CD4-positive, alpha-beta memory T cell (primary cell): ENCODE results near the gene HPRT1. TPM values are rescaled to one million over a fixed set of nuclear protein-coding genes. Genes with fewer than 3 reads are reported as not detected.
"Not testable (repeated sequence)": the region's sequence is repeated elsewhere in the genome, so short reads cannot be mapped to it uniquely, and the experiment has no call there.

Source experiments
- CTCF ChIA-PET: fragments of 350-600 bp; sonication (Branson Sonifier 250); formaldehyde crosslinking; loops from one replicate; lab custom pipeline; 2021; ENCODE audit warnings: inconsistent platforms; ENCODE audit not compliant: partially characterized antibody; lab: Charles Lee
- POLR2A ChIA-PET: fragments of 350-600 bp; sonication (Branson Sonifier 250); formaldehyde crosslinking; loops from one replicate; lab custom pipeline; 2021; ENCODE audit not compliant: partially characterized antibody; lab: Charles Lee
- DNase-seq, 5 donors: peaks; one replicate each; pipeline versions ENCODE4 v3.0.0 to v3.0.0-alpha.2; 2020 to 2022; ENCODE audit warnings: mixed read lengths in 1 of 5
- H3K27ac ChIP-seq: one replicate; pipeline ENCODE4 v1.7.0; 2013; ENCODE audit warnings: low read depth, low read length
- H3K27me3 ChIP-seq: 2 replicates; pipeline ENCODE4 v1.7.0; 2013; ENCODE audit warnings: mild to moderate bottlenecking, low read length, moderate library complexity; ENCODE audit not compliant: insufficient read depth
- H3K36me3 ChIP-seq: 2 replicates; pipeline ENCODE4 v1.7.0; 2013; ENCODE audit warnings: mild to moderate bottlenecking, low read length, moderate library complexity; ENCODE audit not compliant: insufficient read depth
- H3K4me1 ChIP-seq: 2 replicates; pipeline ENCODE4 v1.7.0; 2013; ENCODE audit warnings: mild to moderate bottlenecking, low read length, moderate library complexity; ENCODE audit not compliant: insufficient read depth
- H3K4me3 ChIP-seq, 2 donors: one replicate each; pipeline ENCODE4 v1.7.0; 2013; ENCODE audit warnings: low read length in 2 of 2, mild to moderate bottlenecking in 1 of 2
- H3K9me3 ChIP-seq, 2 donors: one replicate each; pipeline ENCODE4 v1.7.0; 2013; ENCODE audit warnings: low read length in 2 of 2, control low read depth in 1 of 2; ENCODE audit not compliant: control insufficient read depth in 1 of 2
- H3K27ac Mint-ChIP-seq, 7 donors: one replicate each; pipeline ENCODE4 v1.8.0; 2020 to 2021; ENCODE audit warnings: mixed read lengths in 7 of 7, mild to moderate bottlenecking in 6 of 7, inconsistent platforms in 3 of 7, moderate library complexity in 3 of 7
- H3K27me3 Mint-ChIP-seq, 2 donors: one replicate each; pipeline ENCODE4 v1.8.0; 2020 to 2021; ENCODE audit warnings: mixed read lengths in 2 of 2
- H3K36me3 Mint-ChIP-seq, 2 donors: one replicate each; pipeline ENCODE4 v1.8.0; 2020 to 2021; ENCODE audit warnings: mixed read lengths in 2 of 2, inconsistent platforms in 1 of 2, mild to moderate bottlenecking in 1 of 2
- H3K4me1 Mint-ChIP-seq, 4 donors: one replicate each; pipeline ENCODE4 v1.8.0; 2020 to 2021; ENCODE audit warnings: mixed read lengths in 4 of 4, mild to moderate bottlenecking in 1 of 4
- H3K4me3 Mint-ChIP-seq, 8 donors: one replicate each; pipeline ENCODE4 v1.8.0; 2020 to 2021; ENCODE audit warnings: mixed read lengths in 8 of 8, mild to moderate bottlenecking in 7 of 8, moderate library complexity in 6 of 8, inconsistent platforms in 3 of 8
- H3K9me3 Mint-ChIP-seq, 8 donors: one replicate each; pipeline ENCODE4 v1.8.0; 2020 to 2021; ENCODE audit warnings: mixed read lengths in 8 of 8, mild to moderate bottlenecking in 5 of 8, inconsistent platforms in 3 of 8, moderate library complexity in 1 of 8
- intact Hi-C: fragments of 100-400 bp; cut with micrococcal nuclease; formaldehyde crosslinking; loops from one replicate; pipeline ENCODE4 v1.15.1; 2023
- polyA plus RNA-seq, 2 donors: library from polyadenylated mRNA; unstranded; fragments of 300-500 nt; fragmentation: Illumina TruSeq; gene quantifications; one replicate each; pipeline ENCODE4 v1.2.3, GENCODE V29; 2021
- total RNA-seq, 2 experiments: library from RNA; stranded (reverse); gene quantifications; one replicate each; pipeline ENCODE4 v1.2.3, GENCODE V29; 2021

Gene HPRT1
- total and polyA plus RNA-seq, 4 experiments from 2014 or later: 22.4 to 105 (median 44.6) TPM

- no peaks in the 10 kb centered on the region for H3K36me3 ChIP-seq
- Mint-ChIP-seq H3K36me3 (no peaks in the 10 kb centered on the region), H3K4me3 (peak overlapping the region; percentile 70 to 90 (median 85)), H3K9me3 (no peaks in the 10 kb centered on the region), H3K27me3 (no peaks in the 10 kb centered on the region), H3K27ac (peak overlapping the region in 5 of 7 donors; percentile 64 to 85 (median 79)), H3K4me1 (peaks cover 7 to 15% (median 9%) of the 10 kb centered on the region in 4 donors)
- peaks cover 13% of the 10 kb centered on the region for H3K4me1 ChIP-seq
- ChIA-PET POLR2A (no interaction called here), CTCF (no interaction called here)
- no peaks in the 10 kb centered on the region for H3K27me3 ChIP-seq
- intact Hi-C loops: no loop called here
- no peak overlapping the region for H3K27ac ChIP-seq
- peak overlapping the region in 1 of 2 donors; percentile 52 for H3K4me3 ChIP-seq
- no peak for DNase-seq
- no peaks in the 10 kb centered on the region for H3K9me3 ChIP-seq
Observed at GRCh38 chrX:134459683-134460004, 321 bp upstream of the HPRT1 start.

DNA sequence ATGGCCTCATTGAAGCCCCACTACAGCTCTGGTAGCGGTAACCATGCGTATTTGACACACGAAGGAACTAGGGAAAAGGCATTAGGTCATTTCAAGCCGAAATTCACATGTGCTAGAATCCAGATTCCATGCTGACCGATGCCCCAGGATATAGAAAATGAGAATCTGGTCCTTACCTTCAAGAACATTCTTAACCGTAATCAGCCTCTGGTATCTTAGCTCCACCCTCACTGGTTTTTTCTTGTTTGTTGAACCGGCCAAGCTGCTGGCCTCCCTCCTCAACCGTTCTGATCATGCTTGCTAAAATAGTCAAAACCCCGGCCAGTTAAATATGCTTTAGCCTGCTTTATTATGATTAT is 876 bp downstream of the HPRT1 start:
- ChIA-PET CTCF (no interaction called here), POLR2A (interaction anchor here (1.3 kb wide), 1 partner anchor 9 kb away, joined by 3 read pairs; no protein-coding TSS in a partner anchor)
- H3K27me3 Mint-ChIP-seq: no peaks in the 10 kb centered on the region
- Histone ChIP-seq H3K27ac (peak overlapping the region; percentile 72), H3K4me1 (peaks cover 13% of the 10 kb centered on the region), H3K27me3 (no peaks in the 10 kb centered on the region), H3K4me3 (peak overlapping the region in 1 of 2 donors; percentile 57), H3K36me3 (no peaks in the 10 kb centered on the region), H3K9me3 (no peaks in the 10 kb centered on the region)
- no peaks in the 10 kb centered on the region for H3K36me3 Mint-ChIP-seq
- H3K4me1 Mint-ChIP-seq: peaks cover 7 to 15% (median 9%) of the 10 kb centered on the region in 4 donors
- H3K27ac Mint-ChIP-seq: peak overlapping the region; percentile 80 to 91 (median 90)
- no peak for DNase-seq
- H3K9me3 Mint-ChIP-seq: no peaks in the 10 kb centered on the region
- intact Hi-C loops: no loop called here
- H3K4me3 Mint-ChIP-seq: peak overlapping the region; percentile 90 to 95 (median 93)

DNA sequence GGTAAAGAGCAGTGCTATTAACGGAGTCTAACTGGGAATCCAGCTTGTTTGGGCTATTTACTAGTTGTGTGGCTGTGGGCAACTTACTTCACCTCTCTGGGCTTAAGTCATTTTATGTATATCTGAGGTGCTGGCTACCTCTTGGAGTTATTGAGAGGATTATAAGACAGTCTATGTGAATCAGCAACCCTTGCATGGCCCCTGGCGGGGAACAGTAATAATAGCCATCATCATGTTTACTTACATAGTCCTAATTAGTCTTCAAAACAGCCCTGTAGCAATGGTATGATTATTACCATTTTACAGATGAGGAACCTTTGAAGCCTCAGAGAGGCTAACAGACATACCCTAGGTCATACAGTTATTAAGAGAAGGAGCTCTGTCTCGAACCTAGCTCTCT is 1.5 kb downstream of the HPRT1 start:
- no peaks in the 10 kb centered on the region for H3K9me3 Mint-ChIP-seq
- no peak for DNase-seq
- peak overlapping the region in 7 of 8 donors; percentile 11 to 95 (median 92) for H3K4me3 Mint-ChIP-seq
- Histone ChIP-seq H3K27ac (no peak overlapping the region), H3K4me1 (peaks cover 13% of the 10 kb centered on the region), H3K9me3 (no peaks in the 10 kb centered on the region), H3K4me3 (no peak overlapping the region), H3K27me3 (no peaks in the 10 kb centered on the region), H3K36me3 (no peaks in the 10 kb centered on the region)
- H3K27ac Mint-ChIP-seq: peak overlapping the region in 1 of 7 donors; percentile 80
- ChIA-PET POLR2A (interaction anchor here (1.3 kb wide), 1 partner anchor 9 kb away, joined by 3 read pairs; no protein-coding TSS in a partner anchor), CTCF (no interaction called here)
- no peaks in the 10 kb centered on the region for H3K27me3 Mint-ChIP-seq
- H3K36me3 Mint-ChIP-seq: no peaks in the 10 kb centered on the region
- H3K4me1 Mint-ChIP-seq: peaks cover 7 to 15% (median 9%) of the 10 kb centered on the region in 4 donors
- intact Hi-C loops: no loop called here

DNA sequence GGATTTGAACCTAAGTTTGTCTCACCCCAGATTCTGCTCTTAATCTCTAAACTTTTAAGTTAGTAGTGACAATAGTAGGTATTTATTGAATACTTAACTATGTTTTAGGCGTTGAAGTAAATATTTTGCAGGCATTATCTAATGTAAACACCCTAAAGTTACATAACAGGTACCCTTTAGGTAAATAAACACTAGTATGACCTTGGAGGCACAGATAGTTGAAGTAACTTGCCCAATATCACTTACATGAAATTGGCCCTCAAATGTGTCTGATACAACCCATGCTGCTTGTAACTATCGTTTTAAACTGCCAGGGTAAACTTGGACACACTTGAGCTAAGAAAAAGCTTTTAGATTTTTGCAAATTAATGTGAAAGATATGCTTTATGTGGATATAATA is 3.0 kb downstream of the HPRT1 start:
- CTCF ChIA-PET: no interaction called here
- no peak overlapping the region for H3K27ac Mint-ChIP-seq

GRCh38 chrX:134464453-134464852 is 4.5 kb downstream of the HPRT1 start:
- H3K27ac Mint-ChIP-seq, CTCF ChIA-PET, H3K9me3 ChIP-seq, H3K36me3 Mint-ChIP-seq, H3K9me3 Mint-ChIP-seq, H3K4me3 ChIP-seq, H3K27me3 ChIP-seq, DNase-seq, H3K27ac ChIP-seq, H3K36me3 ChIP-seq, H3K27me3 Mint-ChIP-seq, POLR2A ChIA-PET, intact Hi-C loops: not testable (repeated sequence)
- peaks cover 7 to 15% (median 10%) of the 10 kb centered on the region in 4 donors for H3K4me1 Mint-ChIP-seq
- peaks cover 12% of the 10 kb centered on the region for H3K4me1 ChIP-seq
- H3K4me3 Mint-ChIP-seq: peak overlapping the region in 1 of 8 donors; percentile 29

More for the DNA sequence above, 3.0 kb downstream of the HPRT1 start:
- H3K4me3 Mint-ChIP-seq: no peak overlapping the region
- Histone ChIP-seq H3K36me3 (no peaks in the 10 kb centered on the region), H3K9me3 (no peaks in the 10 kb centered on the region), H3K4me1 (peaks cover 13% of the 10 kb centered on the region), H3K4me3 (no peak overlapping the region), H3K27ac (no peak overlapping the region), H3K27me3 (no peaks in the 10 kb centered on the region)
- no peaks in the 10 kb centered on the region for H3K9me3 Mint-ChIP-seq
- H3K27me3 Mint-ChIP-seq: no peaks in the 10 kb centered on the region
- intact Hi-C loops: no loop called here
- no peak for DNase-seq
- H3K36me3 Mint-ChIP-seq: no peaks in the 10 kb centered on the region
- H3K4me1 Mint-ChIP-seq: peaks cover 7 to 15% (median 9%) of the 10 kb centered on the region in 4 donors
- POLR2A ChIA-PET: no interaction called here

- Histone ChIP-seq H3K9me3 (no peaks in the 10 kb centered on the region), H3K36me3 (no peaks in the 10 kb centered on the region), H3K4me1 (no peaks in the 10 kb centered on the region), H3K27me3 (no peaks in the 10 kb centered on the region), H3K27ac (no peak overlapping the region), H3K4me3 (no peak overlapping the region)
- ChIA-PET POLR2A (interaction anchor here (1.2 kb wide), 1 partner anchor 9 kb away, joined by 3 read pairs; no protein-coding TSS in a partner anchor), CTCF (no interaction called here)
- H3K4me3 Mint-ChIP-seq: no peak overlapping the region
- DNase-seq: no peak
- intact Hi-C loops: no loop called here
- H3K9me3 Mint-ChIP-seq: no peaks in the 10 kb centered on the region
- peaks cover 0 to 2% of the 10 kb centered on the region in 2 donors for H3K36me3 Mint-ChIP-seq
- peaks cover 0 to 2% (median under 1%) of the 10 kb centered on the region in 4 donors for H3K4me1 Mint-ChIP-seq
- H3K27me3 Mint-ChIP-seq: no peaks in the 10 kb centered on the region
- no peak overlapping the region for H3K27ac Mint-ChIP-seq
Observed at GRCh38 chrX:134469486-134469885, 9.5 kb downstream of the HPRT1 start.

DNA sequence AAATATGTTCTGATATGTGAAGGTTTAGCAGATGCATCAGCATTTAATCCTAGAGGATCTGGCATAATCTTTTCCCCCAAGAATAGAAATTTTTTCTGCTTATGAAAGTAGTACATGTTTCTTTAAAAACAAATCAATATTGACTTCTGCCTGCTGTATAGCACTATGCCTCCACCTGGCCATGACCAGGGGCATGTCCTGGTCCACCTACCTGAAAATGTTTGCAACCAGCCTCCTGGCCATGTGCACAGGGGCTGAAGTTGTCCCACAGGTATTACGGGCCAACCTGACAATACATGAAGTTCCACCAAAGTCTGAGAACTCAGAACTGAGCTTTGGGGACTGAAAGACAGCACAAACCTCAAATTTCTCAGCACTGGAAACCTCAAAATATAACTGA is 10.0 kb downstream of the HPRT1 start:
- Mint-ChIP-seq H3K4me3 (no peak overlapping the region), H3K27me3 (no peaks in the 10 kb centered on the region), H3K4me1 (peaks cover 0 to 2% (median under 1%) of the 10 kb centered on the region in 4 donors), H3K9me3 (no peaks in the 10 kb centered on the region), H3K36me3 (peaks cover 0 to 2% of the 10 kb centered on the region in 2 donors), H3K27ac (no peak overlapping the region)
- Histone ChIP-seq H3K4me3 (no peak overlapping the region), H3K36me3 (no peaks in the 10 kb centered on the region), H3K9me3 (no peaks in the 10 kb centered on the region), H3K27ac (no peak overlapping the region), H3K4me1 (no peaks in the 10 kb centered on the region), H3K27me3 (no peaks in the 10 kb centered on the region)
- no peak for DNase-seq
- ChIA-PET POLR2A (interaction anchor here (1.2 kb wide), 1 partner anchor 9 kb away, joined by 3 read pairs; no protein-coding TSS in a partner anchor), CTCF (no interaction called here)
- intact Hi-C loops: no loop called here
